Hematopoietic multipotent progenitor cell treated with erythropoietin and hydrocortisone succinate and interleukin-3 and kit ligand, for 6 days (in vitro differentiated cells): ENCODE results near the gene TMPRSS4.
"Not testable (repeated sequence)": the region's sequence is repeated elsewhere in the genome, so short reads cannot be mapped to it uniquely, and the experiment has no call there.

Experiments used
- DNase-seq: peaks from one replicate; pipeline ENCODE4 v3.0.0-alpha.2; 2015

Gene TMPRSS4

DNA sequence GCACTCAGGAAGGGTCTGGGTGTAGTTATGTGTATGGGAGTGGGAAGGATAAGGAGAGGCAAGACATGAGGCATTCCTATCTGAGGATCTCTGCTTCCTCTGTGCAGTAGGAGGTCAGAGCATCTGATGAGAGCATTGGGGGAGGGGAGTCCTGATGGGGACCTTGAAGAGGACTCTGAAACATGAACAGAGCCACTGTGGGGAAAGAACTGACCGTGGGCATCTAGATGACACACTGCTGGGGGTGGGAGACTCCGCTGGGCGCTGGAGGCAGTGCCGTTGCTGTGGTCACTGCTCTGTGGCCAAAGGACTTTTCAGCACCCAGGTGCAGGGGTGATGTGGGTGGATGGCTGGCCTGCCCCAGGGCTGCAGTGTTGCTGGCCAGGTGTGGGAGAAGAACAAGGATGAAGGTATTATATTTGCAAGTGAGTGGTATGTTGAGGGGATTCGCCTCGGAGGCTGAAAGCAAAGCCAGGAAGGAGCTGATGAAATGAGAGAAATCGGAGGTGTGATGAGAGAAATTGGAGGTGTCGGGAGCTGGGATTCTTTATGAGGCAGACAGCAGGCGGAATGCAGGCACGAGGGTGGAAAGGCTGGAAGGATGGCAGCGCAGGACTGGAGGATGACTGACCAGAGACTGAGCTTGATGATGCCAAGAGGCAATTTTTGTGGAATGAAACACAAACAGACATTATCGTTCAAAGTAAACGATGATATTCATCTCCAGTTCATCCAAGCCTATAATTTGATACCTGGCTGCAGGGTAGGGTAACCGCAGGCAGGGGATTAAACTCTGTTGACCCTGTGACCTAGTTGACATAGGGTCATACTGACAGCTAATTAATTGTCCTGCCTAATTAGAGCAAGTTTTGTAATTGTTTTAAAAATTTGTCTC, 19.4 kb upstream of the TMPRSS4 start:
- no peak for DNase-seq

GRCh38 chr11:118058311-118059245, 18.3 kb upstream of the TMPRSS4 start:
- no peak for DNase-seq

GRCh38 chr11:118059246-118059940, 17.5 kb upstream of the TMPRSS4 start:
- no peak for DNase-seq

GRCh38 chr11:118060081-118060661, 16.7 kb upstream of the TMPRSS4 start:
- DNase-seq = no peak

GRCh38 chr11:118060869-118061268, 16.0 kb upstream of the TMPRSS4 start:
- DNase-seq = no peak

DNA sequence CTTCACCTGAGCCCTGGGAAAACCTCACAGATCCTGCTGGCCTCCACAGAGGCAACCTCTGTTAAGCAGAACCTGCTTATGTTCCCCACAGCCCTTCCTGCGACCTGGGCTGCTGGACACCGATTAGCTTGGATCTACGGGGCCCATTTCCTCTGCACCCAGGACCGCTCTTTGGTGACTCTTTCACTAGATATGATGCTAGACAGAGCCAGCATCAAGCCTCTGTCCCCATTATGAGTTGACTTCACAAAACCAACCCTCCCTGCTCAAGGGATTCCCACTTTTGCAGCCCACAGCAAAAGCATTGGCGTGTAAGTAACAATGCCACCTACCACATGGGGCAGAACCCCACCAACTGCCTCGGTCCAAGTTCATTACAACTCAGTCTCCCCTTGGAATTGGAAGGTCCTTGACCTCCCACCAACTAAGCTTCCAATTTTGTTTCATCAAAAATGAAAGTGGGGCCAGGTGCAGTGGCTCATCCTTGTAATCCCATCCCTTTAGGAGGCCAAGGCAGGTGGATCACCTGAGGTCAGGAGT, 15.2 kb upstream of the TMPRSS4 start:
- no peak for DNase-seq

DNA sequence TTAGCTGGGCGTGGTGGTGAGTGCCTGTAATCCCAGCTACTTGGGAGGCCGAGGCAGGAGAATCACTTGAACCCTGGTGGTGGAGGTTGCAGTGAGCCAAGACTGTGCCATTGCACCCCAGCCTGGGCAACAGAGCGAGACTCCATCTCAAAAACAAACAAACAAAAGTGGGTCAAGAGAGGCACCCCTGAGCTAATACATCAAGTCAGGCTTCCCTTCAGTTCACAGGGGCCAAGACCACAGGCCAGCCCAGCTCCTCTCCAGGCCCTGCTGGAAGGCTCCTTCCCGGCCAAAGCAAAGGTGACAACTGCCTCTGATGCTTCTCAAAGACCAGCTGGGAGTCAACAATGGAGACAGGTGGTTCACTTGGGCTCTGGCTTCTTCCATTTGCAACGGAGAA, 14.7 kb upstream of the TMPRSS4 start:
- not testable (repeated sequence) for DNase-seq

GRCh38 chr11:118062631-118063030, 14.2 kb upstream of the TMPRSS4 start:
- not testable (repeated sequence) for DNase-seq

DNA sequence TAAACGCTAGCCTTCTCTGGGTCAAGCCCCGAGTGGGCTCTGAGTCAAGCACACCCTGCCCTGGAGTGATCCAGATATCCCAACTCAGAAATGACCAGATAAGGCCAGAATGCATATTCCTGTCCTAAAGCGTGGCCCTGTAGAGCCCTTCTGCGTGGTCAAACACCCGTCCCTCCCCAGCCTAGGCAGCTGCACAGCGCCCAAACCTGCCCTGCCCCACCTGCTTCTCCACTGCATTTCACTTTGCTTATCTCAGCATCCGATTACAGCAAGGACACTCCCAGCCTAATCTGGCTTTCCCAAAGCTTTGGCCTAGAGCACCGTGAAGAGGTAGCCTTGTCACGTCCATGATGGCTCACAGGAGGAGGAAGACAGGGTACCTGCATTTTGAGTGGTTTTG, 11.9 kb upstream of the TMPRSS4 start:
- DNase-seq = no peak

GRCh38 chr11:118065384-118065783, 11.5 kb upstream of the TMPRSS4 start:
- DNase-seq = no peak

DNA sequence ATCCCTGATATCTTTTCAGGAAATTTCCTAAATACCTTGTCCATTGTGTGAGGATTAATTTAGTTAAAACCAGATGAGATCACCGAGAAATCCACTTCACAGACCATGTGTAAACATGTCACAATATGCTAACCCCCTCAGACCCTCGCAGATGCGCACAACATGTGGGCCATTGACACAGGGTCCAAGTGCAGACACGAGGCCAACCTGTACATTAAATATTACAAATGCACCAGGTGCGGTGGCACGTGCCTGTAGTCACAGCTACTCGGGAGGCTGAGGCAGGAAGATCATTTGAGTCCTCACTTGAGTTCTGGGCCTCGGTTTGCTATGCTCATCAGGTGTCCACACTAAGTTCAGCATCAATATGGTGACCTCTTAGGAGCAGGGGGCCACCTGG, 9.9 kb upstream of the TMPRSS4 start:
- DNase-seq = no peak

GRCh38 chr11:118068206-118068944, 8.5 kb upstream of the TMPRSS4 start:
- no peak for DNase-seq

GRCh38 chr11:118068945-118069612, 7.8 kb upstream of the TMPRSS4 start:
- no peak for DNase-seq

DNA sequence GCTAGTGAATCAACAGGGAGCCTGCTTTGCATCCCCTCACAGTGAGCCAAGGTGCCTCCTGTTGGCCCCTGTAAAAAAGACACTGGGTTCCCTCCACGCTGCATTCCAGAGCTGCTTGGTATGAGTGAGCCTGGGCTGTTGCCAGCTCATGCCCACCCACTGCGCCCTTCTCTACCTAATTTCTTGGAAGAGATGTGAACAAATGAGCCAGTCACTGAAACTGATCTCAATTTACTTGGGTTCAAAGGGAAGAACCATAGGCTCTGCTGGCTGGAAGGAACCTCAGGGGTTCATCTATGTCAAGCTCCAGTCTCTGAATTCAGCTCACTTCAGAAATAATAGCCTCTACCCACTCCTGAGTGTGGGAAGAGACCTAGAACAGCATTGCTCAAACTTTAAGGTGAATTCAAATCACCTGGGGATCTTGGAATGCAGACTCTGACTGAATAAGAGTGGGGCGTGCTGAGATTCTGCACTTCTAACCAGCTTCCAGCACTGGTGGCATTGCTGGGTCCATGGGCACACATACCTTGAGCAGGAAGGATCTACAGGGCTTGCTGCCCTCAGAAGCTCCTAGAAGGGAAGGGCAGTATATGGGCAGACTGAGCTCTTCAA, 5.4 kb upstream of the TMPRSS4 start:
- DNase-seq = no peak

DNA sequence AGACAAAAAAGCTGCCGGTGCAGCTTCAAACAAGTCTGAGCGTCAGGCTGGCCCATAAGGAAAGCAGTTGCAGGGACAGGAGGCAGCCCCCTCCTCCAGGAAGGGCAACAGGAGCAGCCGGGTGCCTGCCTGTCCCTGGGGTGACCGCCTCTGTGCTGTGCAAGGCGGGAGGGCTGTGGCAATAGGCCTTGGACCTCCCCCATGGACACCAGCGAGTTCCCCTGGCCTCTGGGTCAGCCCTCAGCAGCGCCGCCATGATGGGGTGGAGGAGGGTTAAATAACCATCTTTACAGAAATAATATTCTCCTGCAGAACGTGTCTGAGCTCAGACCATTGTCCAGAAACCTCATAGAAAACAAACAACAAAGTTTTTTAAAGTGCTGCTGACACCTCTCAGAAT, 3.3 kb upstream of the TMPRSS4 start:
- DNase-seq = no peak

- DNase-seq = no peak
Measured at GRCh38 chr11:118074091-118074685, 2.7 kb upstream of the TMPRSS4 start.

DNA sequence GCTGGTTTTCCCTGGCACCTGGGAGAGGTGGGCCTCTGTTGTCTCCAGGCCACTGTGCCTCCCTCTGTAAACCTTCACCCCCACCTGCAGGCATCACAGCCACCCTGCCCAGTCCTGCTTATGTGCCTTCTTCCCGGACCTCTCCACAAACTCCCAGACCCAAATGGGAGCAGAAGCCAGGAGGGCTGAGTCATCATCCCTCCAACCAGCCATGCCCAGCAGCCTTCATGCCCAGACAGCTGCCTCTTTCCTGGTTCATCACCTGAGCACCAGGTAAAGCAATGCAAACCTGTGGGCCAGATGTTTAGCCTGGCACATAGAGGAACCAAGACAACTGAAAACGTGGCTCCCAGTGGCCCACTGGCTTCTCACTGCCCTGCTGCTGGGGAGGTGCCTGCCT, 2.1 kb upstream of the TMPRSS4 start:
- no peak for DNase-seq

- no peak for DNase-seq
Measured at GRCh38 chr11:118078911-118079411, 2.1 kb downstream of the TMPRSS4 start.

DNA sequence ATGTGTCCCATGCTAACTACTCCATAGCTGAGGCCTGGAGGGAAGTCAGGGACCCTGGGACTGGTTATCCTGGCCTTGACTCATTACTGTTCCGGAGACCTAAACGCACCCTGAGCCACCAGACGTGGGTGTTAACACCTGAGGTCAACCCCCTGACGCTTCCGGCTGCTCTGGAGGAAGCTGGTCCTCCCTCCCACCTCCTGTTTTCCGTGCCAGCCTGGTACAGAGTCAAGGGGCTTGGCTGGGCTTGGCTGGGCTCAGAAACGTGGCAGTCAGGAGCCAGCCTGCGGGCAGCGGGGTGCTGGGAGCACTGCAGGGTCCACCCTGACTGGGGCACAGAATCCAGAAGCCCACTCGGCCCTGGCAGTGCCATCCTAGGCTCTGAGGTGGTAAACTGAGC, 2.6 kb downstream of the TMPRSS4 start:
- no peak for DNase-seq

DNA sequence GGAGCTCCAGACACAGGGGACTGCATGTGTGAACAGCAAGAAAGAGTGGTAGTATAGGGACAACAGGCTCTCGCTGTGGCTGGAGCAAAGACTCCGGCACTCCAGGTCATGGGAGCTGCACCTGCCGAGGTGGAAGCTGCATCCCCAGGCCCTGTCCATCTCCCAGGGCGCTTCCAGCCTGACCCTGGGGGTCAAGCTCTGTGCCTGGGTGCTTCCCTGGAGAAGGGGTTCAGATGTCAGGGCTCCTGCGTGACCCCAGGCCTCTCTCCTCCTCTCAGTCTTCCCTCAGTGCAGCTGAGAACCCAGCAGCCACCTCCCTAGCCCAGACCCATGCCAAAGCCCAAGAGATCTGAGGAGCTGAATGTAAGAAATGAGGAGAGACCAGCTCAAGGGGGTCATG, 3.4 kb downstream of the TMPRSS4 start:
- no peak for DNase-seq
